IPS-15b (cell line): ENCODE data around the gene KRTAP5-3.

Source experiments
- H3K27me3 ChIP-seq: one replicate; pipeline ENCODE4 v1.6.1; 2013; ENCODE audit warnings: low read length; ENCODE audit not compliant: control insufficient read depth, insufficient read depth
- H3K36me3 ChIP-seq: one replicate; pipeline ENCODE4 v1.6.1; 2013; ENCODE audit warnings: low read length; ENCODE audit not compliant: control insufficient read depth, insufficient read depth
- H3K4me1 ChIP-seq: one replicate; pipeline ENCODE4 v1.6.1; 2013; ENCODE audit warnings: mild to moderate bottlenecking, low read length; ENCODE audit not compliant: control insufficient read depth, insufficient read depth
- H3K4me3 ChIP-seq: one replicate; pipeline ENCODE4 v1.5.1; 2013; ENCODE audit warnings: low read depth, low read length
- H3K9ac ChIP-seq: one replicate; pipeline ENCODE4 v1.6.1; 2013; ENCODE audit warnings: low read depth, mild to moderate bottlenecking, low read length
- H3K9me3 ChIP-seq: one replicate; pipeline ENCODE4 v1.6.1; 2013; ENCODE audit warnings: mild to moderate bottlenecking, low read length; ENCODE audit not compliant: control insufficient read depth, insufficient read depth

The KRTAP5-3 gene

GRCh38 chr11:1608363-1608762 is at the start of gene KRTAP5-3:
Gene KRTAP5-3 (minus strand): TSS chr11:1608463. CDS start chr11:1608385, 78 bp downstream.
- Histone ChIP-seq H3K4me1 (peaks cover 2% of the 10 kb centered on the region), H3K27me3 (peaks cover 7% of the 10 kb centered on the region), H3K9ac (no peak within 1 kb of the TSS), H3K9me3 (no peaks in the 10 kb centered on the region), H3K4me3 (no peak within 1 kb of the TSS), H3K36me3 (no peaks in the 10 kb centered on the region)

- H3K27me3 ChIP-seq = peaks cover 3% of the 10 kb centered on the region
- H3K4me1 ChIP-seq = no peaks in the 10 kb centered on the region
- H3K36me3 ChIP-seq = no peaks in the 10 kb centered on the region
- H3K9ac ChIP-seq = no peak overlapping the region
- no peak overlapping the region for H3K4me3 ChIP-seq
- H3K9me3 ChIP-seq = no peaks in the 10 kb centered on the region
Observed at GRCh38 chr11:1656670-1657069, 48.4 kb upstream of the KRTAP5-3 start.

DNA sequence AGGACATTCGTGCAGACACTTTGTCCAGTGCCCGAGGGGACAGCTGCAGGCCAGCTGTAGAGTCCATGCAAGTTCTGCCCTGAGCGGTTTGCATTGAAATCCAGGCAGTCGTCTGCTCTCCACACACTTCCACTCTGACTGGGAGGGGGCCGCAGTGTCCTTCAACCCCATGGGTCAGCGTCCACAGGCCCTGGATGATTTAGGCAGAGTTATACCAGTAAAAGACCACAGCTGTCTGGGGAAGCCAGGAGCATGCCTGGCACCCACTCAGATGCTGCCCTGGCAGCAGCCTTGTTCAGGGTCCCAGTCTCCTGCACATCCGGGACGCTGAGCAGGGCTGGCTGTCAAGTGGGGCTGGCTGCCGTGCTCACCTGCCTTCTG is 47.8 kb upstream of the KRTAP5-3 start:
- Histone ChIP-seq H3K27me3 (peaks cover 3% of the 10 kb centered on the region), H3K9me3 (no peaks in the 10 kb centered on the region), H3K9ac (no peak overlapping the region), H3K36me3 (no peaks in the 10 kb centered on the region), H3K4me3 (no peak overlapping the region), H3K4me1 (no peaks in the 10 kb centered on the region)

- Histone ChIP-seq H3K4me1 (no peaks in the 10 kb centered on the region), H3K9me3 (no peaks in the 10 kb centered on the region), H3K4me3 (no peak overlapping the region), H3K36me3 (no peaks in the 10 kb centered on the region), H3K27me3 (peaks cover 3% of the 10 kb centered on the region), H3K9ac (no peak overlapping the region)
Observed at GRCh38 chr11:1655168-1656060, 47.2 kb upstream of the KRTAP5-3 start.

- peaks cover 3% of the 10 kb centered on the region for H3K27me3 ChIP-seq
- H3K4me3 ChIP-seq = no peak overlapping the region
- no peaks in the 10 kb centered on the region for H3K36me3 ChIP-seq
- no peak overlapping the region for H3K9ac ChIP-seq
- H3K4me1 ChIP-seq = no peaks in the 10 kb centered on the region
- H3K9me3 ChIP-seq = no peaks in the 10 kb centered on the region
Observed at GRCh38 chr11:1654388-1655167, 46.3 kb upstream of the KRTAP5-3 start.

- H3K4me3 ChIP-seq = no peak overlapping the region
- H3K27me3 ChIP-seq = peaks cover 3% of the 10 kb centered on the region
- H3K9me3 ChIP-seq = no peaks in the 10 kb centered on the region
- no peaks in the 10 kb centered on the region for H3K4me1 ChIP-seq
- no peak overlapping the region for H3K9ac ChIP-seq
- no peaks in the 10 kb centered on the region for H3K36me3 ChIP-seq
Observed at GRCh38 chr11:1653541-1654387, 45.5 kb upstream of the KRTAP5-3 start.

DNA sequence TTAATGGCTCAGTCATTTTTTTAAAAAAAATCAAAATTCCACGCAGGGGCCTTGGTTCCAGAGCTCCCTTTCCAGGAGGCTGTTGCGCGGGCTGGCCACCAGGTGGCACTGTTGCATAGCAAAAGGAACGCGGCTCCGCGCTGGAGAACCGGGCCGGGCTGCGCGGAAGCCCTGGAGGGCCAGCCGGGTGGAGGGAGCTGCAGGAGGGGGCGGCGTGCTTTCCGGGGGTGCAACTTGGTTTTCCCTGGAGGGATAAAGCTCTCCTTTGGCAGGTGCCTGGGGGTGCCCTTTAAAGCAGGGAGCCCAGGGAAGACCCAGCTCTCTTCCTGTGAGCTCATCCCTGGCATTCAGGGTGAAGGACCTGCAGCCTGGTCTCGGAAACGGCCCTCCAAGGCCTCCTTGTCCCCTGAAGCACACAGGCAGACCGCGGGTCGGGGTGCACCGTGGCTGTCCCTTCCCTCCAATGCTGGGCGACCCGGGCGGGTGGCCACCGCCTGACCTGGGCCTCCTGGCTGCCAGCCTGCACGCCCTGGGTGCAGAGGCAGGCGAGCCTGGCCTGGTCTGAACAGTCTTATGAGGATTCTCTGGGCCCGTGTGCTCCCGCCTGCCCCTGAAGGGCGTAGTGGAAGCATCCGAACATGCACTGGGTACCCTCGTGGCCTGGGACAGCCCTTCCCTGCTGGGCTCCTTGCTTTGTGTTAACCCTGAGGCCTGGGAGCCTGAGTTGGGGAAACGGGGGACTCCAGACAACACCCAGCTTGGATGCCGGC is 44.7 kb upstream of the KRTAP5-3 start:
- H3K4me3 ChIP-seq = peak overlapping the region; percentile 26
- H3K36me3 ChIP-seq = no peaks in the 10 kb centered on the region
- no peaks in the 10 kb centered on the region for H3K9me3 ChIP-seq
- H3K27me3 ChIP-seq = peaks cover 3% of the 10 kb centered on the region
- H3K9ac ChIP-seq = no peak overlapping the region
- H3K4me1 ChIP-seq = no peaks in the 10 kb centered on the region

DNA sequence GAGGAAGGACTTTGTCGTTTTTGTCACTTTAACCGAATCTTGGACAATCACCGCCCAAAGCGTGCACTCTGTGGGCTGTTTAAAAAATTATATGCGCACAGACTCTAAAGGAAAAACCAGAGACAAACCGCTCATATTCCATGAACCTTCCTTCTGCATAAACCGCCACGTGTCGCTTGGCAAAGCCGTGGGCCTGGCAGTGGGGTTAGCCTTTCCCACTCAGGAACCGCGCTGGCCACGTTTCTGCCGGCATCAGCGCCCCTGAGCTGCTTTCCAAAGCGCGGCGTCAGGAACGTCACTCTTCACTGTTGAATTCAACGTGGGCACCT is 44.1 kb upstream of the KRTAP5-3 start:
- Histone ChIP-seq H3K9ac (no peak overlapping the region), H3K36me3 (no peaks in the 10 kb centered on the region), H3K27me3 (peaks cover 3% of the 10 kb centered on the region), H3K4me1 (no peaks in the 10 kb centered on the region), H3K4me3 (no peak overlapping the region), H3K9me3 (no peaks in the 10 kb centered on the region)

- Histone ChIP-seq H3K36me3 (no peaks in the 10 kb centered on the region), H3K9me3 (no peaks in the 10 kb centered on the region), H3K4me3 (no peak overlapping the region), H3K4me1 (no peaks in the 10 kb centered on the region), H3K9ac (no peak overlapping the region), H3K27me3 (peaks cover 3% of the 10 kb centered on the region)
Observed at GRCh38 chr11:1652026-1652425, 43.8 kb upstream of the KRTAP5-3 start.

DNA sequence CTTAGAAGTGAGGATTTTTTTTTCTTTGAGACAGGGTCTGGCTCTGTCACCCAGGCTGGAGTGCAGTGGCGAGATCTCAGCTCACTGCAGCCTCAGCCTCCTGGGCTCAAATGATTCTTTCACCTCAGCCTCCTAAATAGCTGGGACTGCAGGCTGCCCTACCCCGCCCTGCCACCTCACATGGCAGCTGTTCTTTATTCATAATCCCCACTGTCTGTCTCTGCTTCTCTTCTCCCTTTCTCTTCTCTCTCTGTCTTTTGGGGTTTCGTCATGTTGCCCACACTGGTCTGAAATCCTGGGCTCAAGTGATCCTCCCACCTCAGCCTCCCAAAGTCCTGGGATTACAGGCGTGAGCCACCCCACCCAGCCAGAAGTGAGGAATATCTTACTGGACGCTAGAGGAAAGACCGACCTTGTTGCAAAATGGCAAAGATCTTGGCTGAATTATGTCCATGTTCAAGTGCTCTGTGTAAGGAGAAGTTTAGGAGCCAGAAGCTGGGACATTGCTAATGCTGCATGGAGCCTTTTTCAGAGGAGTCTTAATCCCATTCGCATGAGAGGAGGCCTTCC is 43.2 kb upstream of the KRTAP5-3 start:
- peaks cover 3% of the 10 kb centered on the region for H3K27me3 ChIP-seq

GRCh38 chr11:1650918-1651262 is 42.6 kb upstream of the KRTAP5-3 start:
- Histone ChIP-seq H3K36me3 (no peaks in the 10 kb centered on the region), H3K9me3 (no peaks in the 10 kb centered on the region), H3K4me3 (no peak overlapping the region), H3K27me3 (peaks cover 3% of the 10 kb centered on the region), H3K9ac (no peak overlapping the region), H3K4me1 (no peaks in the 10 kb centered on the region)

More for the DNA sequence above, 43.2 kb upstream of the KRTAP5-3 start:
- Histone ChIP-seq H3K9me3 (no peaks in the 10 kb centered on the region), H3K4me3 (no peak overlapping the region), H3K36me3 (no peaks in the 10 kb centered on the region), H3K9ac (no peak overlapping the region), H3K4me1 (no peaks in the 10 kb centered on the region)
